Measurements from ENCODE around the gene PRKRA. TPM values are rescaled to one million over a fixed set of nuclear protein-coding genes. Genes with fewer than 3 reads are reported as not detected.

Gene PRKRA
- total RNA-seq, 4 donors from 2014 or later = 37.3 to 52.1 (median 45.5) TPM

- 21 to 24% methylated on average over 19 of the region's 19 CpGs for WGBS, 2 donors
- Histone ChIP-seq H3K4me1 (peaks cover 0 to 58% (median 27%) of the 10 kb centered on the region in 4 donors), H3K36me3 (no peaks in the 10 kb centered on the region), H3K9me3 (no peaks in the 10 kb centered on the region), H3K27ac (peak overlapping the region; percentile 94 to 98 (median 98)), H3K4me3 (peak overlapping the region; percentile 32 to 94 (median 76)), H3K27me3 (no peaks in the 10 kb centered on the region)
- TF ChIP-seq CTCF (IDR thresholded peaks at IDR 0.05) (no peak), EP300 (IDR thresholded peaks at IDR 0.05) (peak in 1 of 2 donors; percentile 67), POLR2A (IDR thresholded peaks at IDR 0.05) (no peak)
- DNase-seq (ENCODE audit: low spot score in 2 of 2) = peak in 1 of 2 donors; percentile 18
These were observed 28.8 kb upstream of the PRKRA start for GRCh38 chr2:178479758-178480226.

- TF ChIP-seq CTCF (IDR thresholded peaks at IDR 0.05) (no peak), POLR2A (IDR thresholded peaks at IDR 0.05) (no peak), EP300 (IDR thresholded peaks at IDR 0.05) (no peak)
- H3K36me3 ChIP-seq = no peaks in the 10 kb centered on the region
- peak overlapping the region; percentile 94 to 98 (median 98) for H3K27ac ChIP-seq
- H3K9me3 ChIP-seq = no peaks in the 10 kb centered on the region
- peaks cover 0 to 54% (median 23%) of the 10 kb centered on the region in 4 donors for H3K4me1 ChIP-seq
- WGBS, 2 donors = 55 to 65% methylated on average over 4 of the region's 4 CpGs
- H3K27me3 ChIP-seq = no peaks in the 10 kb centered on the region
- H3K4me3 ChIP-seq = peak overlapping the region; percentile 65 to 79 (median 68)
- DNase-seq (ENCODE audit: low spot score in 2 of 2) = no peak
These were observed 28.3 kb upstream of the PRKRA start for GRCh38 chr2:178479275-178479616.

- H3K4me3 ChIP-seq = peak within 1 kb of the TSS; percentile 65 to 79 (median 68)
- peak; percentile 84 to 85 for DNase-seq (ENCODE audit: low spot score in 2 of 2)
- H3K9me3 ChIP-seq = no peaks in the 10 kb centered on the region
- 2 to 4% methylated on average over 56 of the region's 56 CpGs for WGBS, 2 donors
- peaks cover 0 to 54% (median 21%) of the 10 kb centered on the region in 4 donors for H3K4me1 ChIP-seq
- peak; percentile 51 to 72 (median 64) for TF ChIP-seq CTCF (IDR thresholded peaks at IDR 0.05)
- TF ChIP-seq EP300 (IDR thresholded peaks at IDR 0.05) = peak; percentile 92 to 99
- TF ChIP-seq POLR2A (IDR thresholded peaks at IDR 0.05) = peak; percentile 94 to 97
- no peaks in the 10 kb centered on the region for H3K36me3 ChIP-seq
- H3K27ac ChIP-seq = peak within 1 kb of the TSS; percentile 94 to 98 (median 98)
- no peaks in the 10 kb centered on the region for H3K27me3 ChIP-seq
These were observed 27.7 kb upstream of the PRKRA start, which contains the start of gene FKBP7 for GRCh38 chr2:178478439-178479274. Gene FKBP7 (minus strand): TSS chr2:178478600. CDS start chr2:178478499, 101 bp downstream.

GRCh38 chr2:178478130-178478438, 27.1 kb upstream of the PRKRA start:
- peak in 1 of 2 donors; percentile 6 for DNase-seq (ENCODE audit: low spot score in 2 of 2)
- Histone ChIP-seq H3K36me3 (no peaks in the 10 kb centered on the region), H3K4me3 (peak overlapping the region; percentile 65 to 79 (median 68)), H3K9me3 (no peaks in the 10 kb centered on the region), H3K27ac (peak overlapping the region; percentile 94 to 98 (median 98)), H3K4me1 (peaks cover 0 to 52% (median 21%) of the 10 kb centered on the region in 4 donors), H3K27me3 (no peaks in the 10 kb centered on the region)
- 1% methylated on average over 10 of the region's 10 CpGs for WGBS, 2 donors
- TF ChIP-seq EP300 (IDR thresholded peaks at IDR 0.05) (no peak), CTCF (IDR thresholded peaks at IDR 0.05) (no peak), POLR2A (IDR thresholded peaks at IDR 0.05) (no peak)

All from tibial nerve (tissue), 4 donors.